ENCODE measurements around the gene CCDC92B.
"Not testable (repeated sequence)": the region's sequence is repeated elsewhere in the genome, so short reads cannot be mapped to it uniquely, and the experiment has no call there.

The CCDC92B gene

DNA sequence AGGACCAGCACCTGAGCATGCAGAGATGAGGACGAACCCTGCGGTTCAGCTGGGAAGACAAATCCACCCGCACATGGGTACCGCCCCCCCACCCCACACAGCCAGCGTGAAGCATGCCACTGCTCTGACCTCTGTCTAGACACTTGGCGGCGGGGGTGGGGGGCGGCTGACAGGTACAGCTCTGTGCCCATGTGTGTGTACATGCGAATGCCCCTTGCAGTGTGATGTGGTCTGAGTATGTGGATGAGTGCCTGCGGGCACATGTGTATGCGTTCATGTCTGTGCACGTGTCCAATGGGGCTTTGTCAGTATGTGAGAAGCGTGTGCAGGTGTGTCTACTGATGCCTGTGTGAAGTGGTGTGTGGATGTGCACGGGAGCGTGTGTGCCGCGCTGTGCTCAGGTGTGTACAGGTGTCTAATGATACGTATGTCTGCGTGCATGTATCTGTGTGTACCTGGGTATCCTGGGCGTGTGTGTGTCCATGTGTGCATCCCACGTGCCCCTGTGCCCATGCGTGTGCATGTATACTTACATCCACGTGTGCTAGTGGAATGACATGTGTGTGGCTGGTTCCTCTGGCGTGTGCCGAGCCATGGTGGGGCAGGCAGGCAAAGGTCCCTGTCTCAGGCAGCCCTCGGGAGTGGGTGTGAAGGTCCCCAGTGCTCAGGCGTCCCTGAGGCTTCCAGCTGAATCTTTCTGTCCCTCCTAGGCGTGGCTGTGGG is 46.1 kb upstream of the CCDC92B start:
- DNase-seq (ENCODE audit: low read depth), result no peak
- in situ Hi-C loops (cut with HindIII; ENCODE audit: low sequenced_read_pairs), result no loop called here
- TF ChIP-seq, protein P1, sequence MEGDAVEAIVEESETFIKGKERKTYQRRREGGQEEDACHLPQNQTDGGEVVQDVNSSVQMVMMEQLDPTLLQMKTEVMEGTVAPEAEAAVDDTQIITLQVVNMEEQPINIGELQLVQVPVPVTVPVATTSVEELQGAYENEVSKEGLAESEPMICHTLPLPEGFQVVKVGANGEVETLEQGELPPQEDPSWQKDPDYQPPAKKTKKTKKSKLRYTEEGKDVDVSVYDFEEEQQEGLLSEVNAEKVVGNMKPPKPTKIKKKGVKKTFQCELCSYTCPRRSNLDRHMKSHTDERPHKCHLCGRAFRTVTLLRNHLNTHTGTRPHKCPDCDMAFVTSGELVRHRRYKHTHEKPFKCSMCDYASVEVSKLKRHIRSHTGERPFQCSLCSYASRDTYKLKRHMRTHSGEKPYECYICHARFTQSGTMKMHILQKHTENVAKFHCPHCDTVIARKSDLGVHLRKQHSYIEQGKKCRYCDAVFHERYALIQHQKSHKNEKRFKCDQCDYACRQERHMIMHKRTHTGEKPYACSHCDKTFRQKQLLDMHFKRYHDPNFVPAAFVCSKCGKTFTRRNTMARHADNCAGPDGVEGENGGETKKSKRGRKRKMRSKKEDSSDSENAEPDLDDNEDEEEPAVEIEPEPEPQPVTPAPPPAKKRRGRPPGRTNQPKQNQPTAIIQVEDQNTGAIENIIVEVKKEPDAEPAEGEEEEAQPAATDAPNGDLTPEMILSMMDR (IDR thresholded peaks at IDR 0.05; ENCODE audit: low read depth, low read length, missing control alignments), result no peak
- no peak overlapping the region for H3K4me3 ChIP-seq (ENCODE audit: low read depth, low read length)

DNA sequence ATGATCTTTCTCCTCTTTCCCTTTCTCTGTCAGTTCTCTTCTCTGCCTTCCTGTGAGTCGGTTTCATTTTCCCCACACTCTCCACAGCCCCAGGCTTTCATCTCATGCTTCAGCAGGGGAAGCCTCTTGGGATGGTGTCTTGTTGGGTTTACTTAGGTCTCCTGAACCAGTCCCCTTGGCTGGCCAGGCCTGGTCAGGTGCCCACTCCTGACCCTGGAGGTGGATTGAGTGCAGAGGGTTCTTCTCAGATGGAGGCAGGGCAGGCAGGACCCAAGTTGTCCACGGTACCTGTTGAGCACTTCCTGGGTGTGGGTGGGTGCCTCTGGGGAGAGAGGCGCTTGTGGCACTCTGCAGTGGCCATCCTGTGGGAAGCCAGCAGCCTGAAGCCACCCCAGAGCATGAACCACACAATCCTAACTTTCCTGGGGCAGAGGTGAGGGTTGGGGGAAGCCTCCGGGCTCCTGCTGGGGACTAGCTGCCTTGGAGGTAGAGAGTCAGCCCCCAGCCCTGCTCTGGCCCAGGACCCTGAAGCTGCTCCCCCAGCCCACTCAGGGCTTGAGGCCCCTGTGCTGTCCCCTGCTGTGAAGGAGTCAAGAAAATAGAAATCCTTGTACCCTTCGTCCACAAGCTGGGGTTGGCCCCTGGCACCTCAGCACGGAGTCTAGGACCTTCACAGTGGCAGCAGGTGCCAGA is 44.8 kb upstream of the CCDC92B start:
- in situ Hi-C loops (cut with HindIII; ENCODE audit: low sequenced_read_pairs), result no loop called here
- no peak overlapping the region for H3K4me3 ChIP-seq (ENCODE audit: low read depth, low read length)
- no peak for DNase-seq (ENCODE audit: low read depth)

DNA sequence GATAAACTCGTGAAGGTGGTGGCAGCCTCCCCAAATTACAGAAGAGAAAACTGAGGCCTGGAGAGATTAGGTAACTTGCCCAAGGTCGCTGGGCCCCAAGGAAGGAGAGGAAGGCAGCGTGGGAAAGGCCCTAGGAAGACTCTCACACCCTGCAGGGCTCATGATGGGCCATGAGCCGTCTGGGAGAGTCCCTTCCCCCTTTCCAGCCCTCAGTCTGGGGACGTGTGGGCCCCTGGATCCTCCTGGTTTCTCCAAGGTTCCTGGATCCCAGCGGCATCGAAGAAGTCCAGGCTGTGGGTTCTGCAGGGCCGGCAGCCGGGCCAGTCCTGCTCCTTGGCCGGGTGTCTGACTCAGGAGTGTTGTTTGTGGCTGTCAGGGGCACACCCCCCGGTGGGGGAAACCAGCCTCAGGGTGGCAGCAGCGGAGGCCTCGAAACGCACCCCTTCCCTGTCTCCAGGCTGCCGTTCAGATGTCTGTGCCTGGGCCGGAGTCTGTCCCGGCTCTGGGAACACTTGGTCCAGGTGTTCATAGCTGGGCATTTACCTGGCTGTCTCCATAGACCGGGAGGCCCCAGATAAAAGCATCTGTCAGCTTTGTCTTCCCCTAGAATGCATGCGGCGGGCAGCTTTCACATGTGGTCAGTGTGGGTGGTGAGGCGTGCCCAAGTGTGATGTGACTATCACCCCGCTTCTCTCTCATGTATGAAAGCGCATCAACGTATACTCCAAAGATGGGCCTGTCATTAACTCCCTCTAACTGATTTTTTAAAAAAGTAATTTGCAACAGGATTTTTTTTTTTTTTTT is 43.1 kb upstream of the CCDC92B start:
- in situ Hi-C loops (cut with HindIII; ENCODE audit: low sequenced_read_pairs), result no loop called here
- no peak for DNase-seq (ENCODE audit: low read depth)
- H3K4me3 ChIP-seq (ENCODE audit: low read depth, low read length), result no peak overlapping the region
- TF ChIP-seq, protein P1 (IDR thresholded peaks at IDR 0.05; ENCODE audit: low read depth, low read length, missing control alignments), result no peak

More for the DNA sequence above, 44.8 kb upstream of the CCDC92B start:
- TF ChIP-seq, protein P1 (IDR thresholded peaks at IDR 0.05; ENCODE audit: low read depth, low read length, missing control alignments), result no peak

DNA sequence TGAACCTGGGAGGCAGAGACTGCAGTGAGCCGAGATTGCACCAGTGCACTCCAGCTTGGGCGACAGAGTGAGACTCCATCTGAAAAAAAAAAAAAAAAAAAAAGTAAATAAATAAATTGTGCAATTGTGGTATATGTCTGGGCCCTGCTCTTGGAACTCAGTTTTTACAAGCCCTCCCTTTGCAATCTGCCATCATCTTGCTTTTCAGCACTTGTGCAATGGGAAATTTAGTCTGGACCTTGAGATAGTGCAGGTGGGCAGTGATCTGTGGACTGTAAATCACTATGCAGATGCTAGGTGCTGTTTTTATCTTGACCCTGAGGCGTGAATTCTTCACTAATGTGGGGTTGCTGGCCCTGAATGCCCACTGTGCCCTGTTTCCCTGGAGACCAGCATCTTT is 40.2 kb upstream of the CCDC92B start:
- DNase-seq (ENCODE audit: low read depth), result no peak
- TF ChIP-seq, protein P1 (IDR thresholded peaks at IDR 0.05; ENCODE audit: low read depth, low read length, missing control alignments), result no peak
- in situ Hi-C loops (cut with HindIII; ENCODE audit: low sequenced_read_pairs), result no loop called here
- H3K4me3 ChIP-seq (ENCODE audit: low read depth, low read length), result no peak overlapping the region

DNA sequence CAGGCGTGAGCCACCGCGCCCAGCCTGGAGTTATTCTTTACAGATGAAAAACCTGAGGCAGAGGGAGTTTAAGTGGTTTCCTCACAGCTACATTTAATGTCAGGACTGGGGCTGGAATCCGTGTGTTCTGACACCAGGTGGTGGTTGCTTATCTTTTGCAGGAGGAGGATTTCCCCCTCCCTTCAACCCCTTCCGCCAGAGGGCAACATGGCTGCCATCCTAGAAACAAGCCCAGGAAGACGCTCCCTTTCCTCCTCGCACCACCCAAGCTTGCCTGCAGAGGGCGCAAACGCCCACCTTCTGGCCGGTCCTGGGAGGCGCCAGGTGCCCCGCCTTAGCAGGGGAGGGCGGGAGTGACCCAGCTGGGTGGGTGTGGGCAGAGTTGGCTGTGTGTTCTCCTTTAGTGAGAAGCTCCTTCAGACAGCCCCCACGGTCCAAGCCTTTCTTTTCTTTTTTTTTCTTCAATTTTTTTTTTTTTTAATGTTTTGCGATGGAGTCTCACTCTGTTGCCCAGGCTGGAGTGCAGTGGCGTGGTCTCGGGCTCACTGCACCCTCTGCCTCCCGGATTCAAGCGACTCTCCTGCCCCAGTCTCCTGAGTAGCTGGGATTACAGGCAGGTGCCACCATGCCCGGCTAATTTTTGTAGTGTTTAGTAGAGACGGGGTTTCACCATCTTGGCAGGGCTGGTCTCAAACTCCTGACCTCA is 36.9 kb upstream of the CCDC92B start:
- in situ Hi-C loops (cut with HindIII; ENCODE audit: low sequenced_read_pairs), result no loop called here
- no peak overlapping the region for H3K4me3 ChIP-seq (ENCODE audit: low read depth, low read length)
- peak; percentile 28 for DNase-seq (ENCODE audit: low read depth)
- TF ChIP-seq, protein P1 (IDR thresholded peaks at IDR 0.05; ENCODE audit: low read depth, low read length, missing control alignments), result peak; percentile 74

DNA sequence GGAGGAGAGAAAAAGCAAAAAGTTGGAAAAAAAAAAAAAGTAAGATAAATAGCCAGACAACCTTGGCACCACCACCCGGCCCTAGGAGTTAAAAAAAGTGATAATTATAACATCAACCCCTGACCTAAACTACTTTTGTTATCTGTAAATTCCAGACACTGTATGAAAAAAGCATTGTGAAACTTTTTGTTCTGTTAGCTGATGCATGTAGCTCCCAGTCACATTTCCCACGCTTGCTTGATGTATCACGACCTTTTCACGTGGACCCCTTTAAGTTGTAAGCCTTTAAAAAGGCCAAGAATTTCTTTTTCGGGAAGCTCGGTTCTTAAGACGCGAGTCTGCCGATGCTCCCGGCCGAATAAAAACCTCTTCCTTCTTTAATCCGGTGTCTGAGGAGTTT is 35.9 kb upstream of the CCDC92B start:
- in situ Hi-C loops (cut with HindIII; ENCODE audit: low sequenced_read_pairs); H3K4me3 ChIP-seq (ENCODE audit: low read depth, low read length); DNase-seq (ENCODE audit: low read depth): not testable (repeated sequence)
